HG03103 (cell line): ENCODE results near the gene SLC9A9.

Experiments used
- ATAC-seq: cut with Tn5 transposase; IDR thresholded peaks from one replicate; pipeline ENCODE4 v1.9.1; 2021; ENCODE audit warnings: low read depth; ENCODE audit not compliant: unreplicated experiment

The SLC9A9 gene

GRCh38 chr3:143848704-143849103 lies 436 bp upstream of the SLC9A9 start:
- ATAC-seq: no peak

- ATAC-seq: no peak
Measured at GRCh38 chr3:143843587-143843986, 4.7 kb downstream of the SLC9A9 start.

GRCh38 chr3:143840636-143841035 lies 7.6 kb downstream of the SLC9A9 start:
- ATAC-seq: no peak

- ATAC-seq: peak; percentile 56
Measured at GRCh38 chr3:143839980-143840379, 8.3 kb downstream of the SLC9A9 start.

- ATAC-seq: no peak
Measured at GRCh38 chr3:143837076-143837475, 11.2 kb downstream of the SLC9A9 start.

GRCh38 chr3:143835312-143835711 lies 13.0 kb downstream of the SLC9A9 start:
- ATAC-seq: no peak

GRCh38 chr3:143832433-143832832 lies 15.8 kb downstream of the SLC9A9 start:
- peak; percentile 47 for ATAC-seq

GRCh38 chr3:143831994-143832393 lies 16.3 kb downstream of the SLC9A9 start:
- peak; percentile 58 for ATAC-seq

- peak; percentile 39 for ATAC-seq
Measured at GRCh38 chr3:143831208-143831607, 17.1 kb downstream of the SLC9A9 start.

- no peak for ATAC-seq
Measured at GRCh38 chr3:143830786-143831185, 17.5 kb downstream of the SLC9A9 start.

- ATAC-seq: no peak
Measured at GRCh38 chr3:143830063-143830462, 18.2 kb downstream of the SLC9A9 start.

- no peak for ATAC-seq
Measured at GRCh38 chr3:143827425-143827824, 20.8 kb downstream of the SLC9A9 start.

GRCh38 chr3:143826296-143826695 lies 22.0 kb downstream of the SLC9A9 start:
- no peak for ATAC-seq

GRCh38 chr3:143825513-143825912 lies 22.8 kb downstream of the SLC9A9 start:
- ATAC-seq: peak; percentile 76

- ATAC-seq: no peak
Measured at GRCh38 chr3:143824735-143825385, 23.4 kb downstream of the SLC9A9 start.

GRCh38 chr3:143822798-143823197 lies 25.5 kb downstream of the SLC9A9 start:
- no peak for ATAC-seq

- ATAC-seq: no peak
Measured at GRCh38 chr3:143822374-143822773, 25.9 kb downstream of the SLC9A9 start.

- ATAC-seq: no peak
Measured at GRCh38 chr3:143821862-143822261, 26.4 kb downstream of the SLC9A9 start.

- ATAC-seq: no peak
Measured at GRCh38 chr3:143820466-143821221, 27.6 kb downstream of the SLC9A9 start.

GRCh38 chr3:143819890-143820289 lies 28.4 kb downstream of the SLC9A9 start:
- ATAC-seq: no peak

GRCh38 chr3:143814443-143814889 lies 33.8 kb downstream of the SLC9A9 start:
- ATAC-seq: peak; percentile 40

GRCh38 chr3:143812481-143812880 lies 35.8 kb downstream of the SLC9A9 start:
- no peak for ATAC-seq
